HG03457 (cell line): ENCODE data around the gene ARL13A.
"Not testable (repeated sequence)": the region's sequence is repeated elsewhere in the genome, so short reads cannot be mapped to it uniquely, and the experiment has no call there.

ENCODE experiments used
- ATAC-seq: cut with Tn5 transposase; IDR thresholded peaks from one replicate; pipeline ENCODE4 v1.9.1; 2021; ENCODE audit warnings: moderate number of reproducible peaks; ENCODE audit not compliant: unreplicated experiment

Gene ARL13A

DNA sequence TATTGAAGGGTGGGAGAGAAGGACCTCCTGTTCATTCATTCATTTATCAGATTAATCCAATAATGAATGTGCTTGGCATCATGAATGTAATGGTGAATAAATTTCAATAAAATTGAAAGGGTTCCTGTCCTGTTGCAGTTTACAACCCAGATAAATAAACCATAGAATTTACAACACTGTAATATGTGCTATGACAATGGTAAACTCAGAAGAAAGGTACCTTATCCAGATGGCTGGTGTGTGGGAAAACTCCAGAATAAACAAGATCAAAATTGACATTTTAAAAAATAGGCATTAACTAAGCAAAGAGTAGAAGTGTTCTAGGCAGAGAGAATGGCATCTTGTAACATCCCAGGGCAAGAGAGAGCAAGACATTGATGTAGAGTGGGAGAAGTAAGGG, 15.3 kb downstream of the ARL13A start:
- no peak for ATAC-seq

GRCh38 chrX:100990139-100990538, 20.6 kb downstream of the ARL13A start:
- no peak for ATAC-seq

GRCh38 chrX:100994352-100995281, 25.1 kb downstream of the ARL13A start:
- ATAC-seq, result no peak

DNA sequence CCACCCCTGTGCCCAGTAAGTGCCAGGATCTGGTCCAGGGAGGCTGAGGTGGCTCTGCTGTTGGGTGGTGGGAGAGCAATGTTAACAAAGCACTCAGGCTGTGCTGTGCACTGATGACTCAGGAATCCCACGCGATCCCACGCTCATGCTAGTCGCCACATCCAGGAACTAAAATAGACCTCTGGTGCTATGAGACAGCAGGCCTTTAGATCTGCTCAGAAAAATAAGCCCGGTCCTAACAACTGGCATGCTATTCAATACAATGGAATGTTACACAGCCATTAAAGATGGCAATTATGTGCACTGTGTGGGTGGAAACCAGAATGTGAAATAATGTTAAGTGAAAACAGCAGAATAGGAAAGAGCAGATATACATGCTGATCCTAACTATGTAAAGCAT, 26.0 kb downstream of the ARL13A start:
- ATAC-seq, result no peak

DNA sequence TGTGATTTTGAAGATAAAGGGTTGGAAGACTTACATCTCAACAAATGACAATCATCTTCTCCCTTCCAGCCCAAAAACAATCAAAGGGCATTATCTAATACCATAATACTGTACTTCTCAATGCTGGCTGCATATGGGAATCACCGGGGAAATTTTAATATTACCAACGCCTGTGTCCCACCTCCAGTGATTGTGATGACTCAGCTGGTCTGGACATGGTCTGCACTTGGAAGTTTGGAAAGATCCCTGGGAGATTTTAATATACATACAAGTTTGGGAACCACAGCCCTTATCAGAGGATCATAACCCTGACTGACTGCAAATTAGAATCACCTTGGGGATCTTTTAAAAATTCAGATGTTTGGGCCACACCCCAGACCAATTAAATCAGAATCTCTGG, 29.9 kb downstream of the ARL13A start:
- no peak for ATAC-seq

DNA sequence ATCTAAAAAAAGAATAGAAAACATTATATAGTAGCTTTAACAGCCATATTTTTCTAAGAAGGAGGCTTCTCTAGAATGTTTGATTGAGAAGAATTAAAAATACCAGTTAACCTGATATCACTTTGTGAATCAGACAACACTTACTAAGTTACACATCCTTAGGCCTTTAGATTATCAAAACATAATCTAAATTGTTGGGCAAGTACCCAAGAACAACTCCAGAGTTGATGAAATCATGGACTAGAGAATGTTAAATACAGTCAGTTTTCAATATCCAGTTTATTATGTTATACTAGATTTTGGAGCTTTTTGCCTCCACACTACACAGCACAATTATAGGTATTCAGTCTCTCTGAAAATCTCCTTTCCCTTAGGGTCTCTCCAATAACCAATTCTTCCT, 39.6 kb downstream of the ARL13A start:
- ATAC-seq, result no peak

DNA sequence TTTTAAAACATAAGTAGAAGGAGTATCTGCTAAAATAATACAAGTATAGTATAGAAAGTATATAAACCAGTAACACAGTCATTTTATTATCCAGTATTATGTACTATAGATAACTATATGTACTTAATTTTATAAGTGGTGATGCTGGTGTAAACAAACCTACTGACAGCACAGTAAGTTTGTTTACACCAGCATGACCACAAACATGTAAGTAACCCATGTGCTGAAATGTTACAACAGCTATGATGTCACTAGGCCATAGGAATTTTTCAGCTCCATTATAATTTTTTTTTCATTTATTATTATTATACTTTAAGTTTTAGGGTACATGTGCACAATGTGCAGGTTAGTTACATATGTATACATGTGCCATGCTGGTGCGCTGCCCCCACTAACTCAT, 42.5 kb downstream of the ARL13A start:
- not testable (repeated sequence) for ATAC-seq

- no peak for ATAC-seq
Observed at GRCh38 chrX:101022020-101022419, 52.5 kb downstream of the ARL13A start.

GRCh38 chrX:101025126-101025525, 55.6 kb downstream of the ARL13A start:
- no peak for ATAC-seq

DNA sequence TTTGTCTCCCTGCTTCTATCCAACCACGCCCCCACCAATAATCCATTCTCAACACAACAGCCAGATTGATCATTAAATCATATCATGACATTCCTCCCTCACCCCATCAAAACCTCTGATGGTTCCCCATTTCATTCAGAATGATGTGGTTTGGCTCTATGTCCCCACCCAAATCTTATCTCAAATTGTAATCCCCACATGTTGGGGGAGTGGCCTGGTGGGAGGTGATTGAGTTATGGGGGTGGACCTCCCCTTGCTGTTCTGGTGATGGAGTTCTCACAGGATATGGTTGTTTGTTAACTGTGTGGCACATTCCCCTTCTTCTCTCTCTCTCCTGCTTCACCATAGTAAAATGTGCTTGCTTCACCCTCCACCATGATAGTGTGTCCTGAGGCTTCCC, 59.1 kb downstream of the ARL13A start:
- no peak for ATAC-seq

DNA sequence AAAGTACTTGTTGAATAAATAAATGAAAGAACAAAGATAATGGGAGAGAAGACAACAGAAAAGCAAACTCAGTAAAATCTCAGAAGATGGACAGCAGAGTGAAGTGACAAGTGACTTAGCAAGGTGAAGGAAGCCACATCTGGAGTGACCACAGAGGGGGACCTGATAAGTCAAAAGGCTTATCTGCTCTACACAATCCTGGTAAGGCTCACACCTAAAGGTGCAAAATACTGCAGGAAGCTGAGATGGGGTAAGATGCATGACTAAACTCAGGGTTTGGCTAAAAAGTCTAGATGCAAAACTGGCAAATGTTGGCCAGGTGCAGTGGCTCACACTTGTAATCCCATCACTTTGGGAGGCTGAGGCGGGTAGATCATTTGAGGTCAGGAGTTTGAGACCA, 60.2 kb downstream of the ARL13A start:
- no peak for ATAC-seq

GRCh38 chrX:101037231-101037630, 67.7 kb downstream of the ARL13A start:
- ATAC-seq, result no peak

DNA sequence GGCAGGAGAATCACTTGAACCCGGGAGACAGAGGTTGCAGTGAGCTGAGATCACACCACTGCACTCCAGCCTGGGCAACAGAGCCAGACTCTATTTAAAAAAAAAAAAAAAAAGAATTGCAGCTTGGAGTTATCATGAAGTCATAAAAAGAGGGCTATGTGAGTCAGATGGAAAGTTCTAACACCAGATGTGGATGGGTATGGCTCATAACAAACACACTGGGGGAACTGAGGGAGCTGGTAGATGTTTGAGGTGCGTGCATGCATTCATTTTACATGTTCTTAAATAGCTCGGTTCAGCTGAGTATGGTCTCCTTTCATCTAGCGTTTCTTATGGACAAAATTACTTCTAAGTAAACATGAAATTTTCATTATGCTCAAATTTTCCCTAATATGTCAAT, 70.7 kb downstream of the ARL13A start:
- no peak for ATAC-seq
